ENCODE results near the gene TMEM79. TPM values are rescaled to one million over a fixed set of nuclear protein-coding genes. Genes with fewer than 3 reads are reported as not detected.

The TMEM79 gene
- total RNA-seq, 2 experiments from 2014 or later, result 6.2 to 6.8 TPM

GRCh38 chr1:156281693-156282478, 2.2 kb upstream of the TMEM79 start:
- intact Hi-C loops (cut with micrococcal nuclease; ENCODE audit: unreplicated experiment), result loop anchor here (1.0 kb wide), 1 partner anchor 55 kb away; no protein-coding TSS in a partner anchor
- peaks cover 19% of the 10 kb centered on the region; the same call in 1 of the 2 replicates for H4K20me1 ChIP-seq (ENCODE audit: insufficient read depth, low read length)
- peaks cover 26% of the 10 kb centered on the region for H3K4me1 ChIP-seq (ENCODE audit: insufficient read depth, low read length, poor library complexity, severe bottlenecking)
- POLR2A ChIA-PET, result interaction anchor here (0.5 to 2.8 kb wide), 7 partner anchors 10 to 154 kb away, joined by 3 to 11 read pairs (median 5); partner anchors contain the start of gene PMF1
- no peaks in the 10 kb centered on the region for H3K9me2 ChIP-seq (ENCODE audit: insufficient read depth, low read length)
- no TSS peak for BruUV-seq (replicated peaks)
- peak overlapping the region; percentile 96 for H3K4me2 ChIP-seq (ENCODE audit: low read length)
- TF ChIP-seq EZH2phosphoT487 (IDR thresholded peaks at IDR 0.05; ENCODE audit: borderline replicate concordance, low read depth, low read length) (no peak), CTCF (conservative IDR thresholded peaks at IDR 0.05; ENCODE audit: low read length) (no peak)
- no peaks in the 10 kb centered on the region for H3K9me3 ChIP-seq (ENCODE audit: low read length)
- H3K4me3 ChIP-seq (ENCODE audit: low read depth, low read length, poor library complexity, severe bottlenecking), result peak overlapping the region; percentile 82
- H3K36me3 ChIP-seq (ENCODE audit: insufficient read depth, low read length), result peaks cover 37% of the 10 kb centered on the region
- peak overlapping the region; percentile 66 for H3K27ac ChIP-seq (ENCODE audit: low read depth, low read length, poor library complexity, severe bottlenecking)
- H3K79me2 ChIP-seq (ENCODE audit: insufficient read depth, low read depth, low read length), result peaks cover 43% of the 10 kb centered on the region
- DNase-seq (ENCODE audit: low spot score), result peak; percentile 53
- CTCF ChIA-PET (ENCODE audit: unreplicated experiment), result interaction anchor here (0.7 to 1.5 kb wide), 2 partner anchors 11 to 155 kb away, joined by 3 to 4 read pairs; no protein-coding TSS in a partner anchor
- H2AFZ ChIP-seq (ENCODE audit: low read length), result peak overlapping the region; percentile 1; the same call in 1 of the 2 replicates

- H3K36me3 ChIP-seq (ENCODE audit: insufficient read depth, low read length), result peaks cover 31% of the 10 kb centered on the region
- H3K9me3 ChIP-seq (ENCODE audit: low read length), result no peaks in the 10 kb centered on the region
- ChIA-PET CTCF (ENCODE audit: unreplicated experiment) (interaction anchor here (0.5 to 1.5 kb wide), 5 partner anchors 11 to 155 kb away, joined by 3 to 4 read pairs (median 3); no protein-coding TSS in a partner anchor), POLR2A (interaction anchor here (0.6 to 2.8 kb wide), 10 partner anchors 9 to 601 kb away, joined by 3 to 11 read pairs (median 5); partner anchors contain the start of gene PMF1)
- BruUV-seq (replicated peaks), result no TSS peak
- peak within 1 kb of the TSS; percentile 82 for H3K4me3 ChIP-seq (ENCODE audit: low read depth, low read length, poor library complexity, severe bottlenecking)
- peak within 1 kb of the TSS; percentile 96 for H3K4me2 ChIP-seq (ENCODE audit: low read length)
- H2AFZ ChIP-seq (ENCODE audit: low read length), result peak within 1 kb of the TSS; percentile 90
- TF ChIP-seq EZH2phosphoT487 (IDR thresholded peaks at IDR 0.05; ENCODE audit: borderline replicate concordance, low read depth, low read length) (no peak), CTCF (conservative IDR thresholded peaks at IDR 0.05; ENCODE audit: low read length) (no peak)
- H3K27ac ChIP-seq (ENCODE audit: low read depth, low read length, poor library complexity, severe bottlenecking), result peak within 1 kb of the TSS; percentile 66
- H3K79me2 ChIP-seq (ENCODE audit: insufficient read depth, low read depth, low read length), result peaks cover 43% of the 10 kb centered on the region
- DNase-seq (ENCODE audit: low spot score), result peak; percentile 99
- peaks cover 19% of the 10 kb centered on the region; the same call in 1 of the 2 replicates for H4K20me1 ChIP-seq (ENCODE audit: insufficient read depth, low read length)
- H3K9me2 ChIP-seq (ENCODE audit: insufficient read depth, low read length), result no peaks in the 10 kb centered on the region
- peaks cover 26% of the 10 kb centered on the region for H3K4me1 ChIP-seq (ENCODE audit: insufficient read depth, low read length, poor library complexity, severe bottlenecking)
- intact Hi-C loops (cut with micrococcal nuclease; ENCODE audit: unreplicated experiment), result loop anchor here (1.0 kb wide), 1 partner anchor 55 kb away; no protein-coding TSS in a partner anchor
Observed at GRCh38 chr1:156282479-156283222, 1.5 kb upstream of the TMEM79 start, which contains the start of gene SMG5. TSS of gene SMG5 (minus strand) at chr1:156282825. CDS start at chr1:156282680, 145 bp downstream.
